Brain microvascular endothelial cell (primary cell): ENCODE measurements around the gene LGI2.

ENCODE experiments used
- DNase-seq: peaks from one replicate; pipeline ENCODE4 v3.0.0-alpha.2; 2020
- H3K27ac ChIP-seq: fragments of 250-450 bp; sonication (Bioruptor Pico); 2 replicates; pipeline ENCODE4 v1.5.1; 2020; ENCODE audit warnings: mild to moderate bottlenecking, moderate library complexity
- H3K27me3 ChIP-seq: fragments of 250-450 bp; sonication (Bioruptor Pico); replicated peaks from 2 replicates; pipeline ENCODE4 v1.5.1; 2020; ENCODE audit warnings: mild to moderate bottlenecking
- H3K36me3 ChIP-seq: fragments of 250-450 bp; sonication (Bioruptor Pico); replicated peaks from 2 replicates; pipeline ENCODE4 v1.5.1; 2020; ENCODE audit warnings: mild to moderate bottlenecking
- H3K4me3 ChIP-seq: 2 replicates; pipeline ENCODE4 v1.5.1; 2011; ENCODE audit warnings: low read depth, mild to moderate bottlenecking, control low read depth, low read length, moderate library complexity
- CTCF ChIP-seq: IDR thresholded peaks from 2 replicates; pipeline ENCODE4 v1.5.1; 2011; ENCODE audit warnings: low read depth, mild to moderate bottlenecking, moderate library complexity, low read length, control low read depth, inconsistent platforms; ENCODE audit errors: missing control alignments
- in situ Hi-C: cut with HindIII; loops from 2 replicates; pipeline ENCODE4 v1.10.0; 2017; ENCODE audit warnings: low sequenced_read_pairs, low pct_ligation_motif_present

The LGI2 gene

GRCh38 chr4:24956763-24957162, 74.0 kb downstream of the LGI2 start:
- Histone ChIP-seq H3K36me3 (no peaks in the 10 kb centered on the region), H3K27me3 (no peaks in the 10 kb centered on the region), H3K4me3 (no peak overlapping the region), H3K27ac (no peak overlapping the region)
- no peak for DNase-seq
- no peak for TF ChIP-seq CTCF
- in situ Hi-C loops: no loop called here

DNA sequence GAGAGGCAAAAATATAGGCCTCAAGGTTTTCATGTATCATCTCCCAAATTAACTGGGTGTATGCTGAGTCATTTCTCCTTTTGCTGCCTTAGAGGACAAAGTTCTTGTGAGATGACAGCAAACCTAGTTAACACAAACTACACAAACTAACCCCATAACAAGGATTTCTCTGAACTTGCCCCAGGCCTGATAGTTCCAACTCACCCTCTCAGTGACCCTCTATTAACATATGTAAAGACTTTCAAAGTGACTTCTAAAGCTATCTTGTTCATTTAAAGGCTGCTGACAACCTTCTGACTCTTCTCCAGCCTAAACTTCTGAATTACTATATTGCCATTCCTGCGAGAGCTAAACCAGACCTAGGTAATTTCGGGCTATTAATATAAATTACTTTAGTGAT, 74.7 kb downstream of the LGI2 start:
- in situ Hi-C loops: no loop called here
- Histone ChIP-seq H3K36me3 (no peaks in the 10 kb centered on the region), H3K27me3 (no peaks in the 10 kb centered on the region), H3K4me3 (no peak overlapping the region), H3K27ac (no peak overlapping the region)
- DNase-seq: no peak
- TF ChIP-seq CTCF: no peak

- no peak for DNase-seq
Observed at GRCh38 chr4:24952667-24953066, 78.1 kb downstream of the LGI2 start.

DNA sequence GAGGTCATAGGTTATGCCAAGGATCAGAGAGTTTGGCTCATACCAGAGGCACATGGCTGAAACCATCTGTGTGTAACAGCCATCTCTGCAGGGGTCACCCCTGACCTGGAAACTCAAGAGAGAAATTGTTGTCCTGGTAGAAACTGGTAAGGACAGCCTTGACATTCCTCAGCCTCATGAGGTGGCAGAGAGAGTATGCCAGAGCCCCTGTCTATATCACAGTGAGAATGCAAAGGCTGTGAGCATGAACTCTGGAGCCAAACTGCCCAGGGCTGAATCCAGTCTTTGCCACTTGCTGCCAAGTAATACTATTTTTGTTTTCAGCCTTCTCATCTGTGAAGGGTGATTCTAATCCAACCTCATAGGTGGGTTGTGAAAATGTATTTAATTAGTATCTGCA, 80.8 kb downstream of the LGI2 start:
- no peak overlapping the region for H3K27ac ChIP-seq
- H3K4me3 ChIP-seq: no peak overlapping the region
- no peaks in the 10 kb centered on the region for H3K36me3 ChIP-seq

More at GRCh38 chr4:24952667-24953066, 78.1 kb downstream of the LGI2 start:
- no peaks in the 10 kb centered on the region for H3K27me3 ChIP-seq
- no peak for TF ChIP-seq CTCF
- no peak overlapping the region for H3K4me3 ChIP-seq
- in situ Hi-C loops: no loop called here
- H3K27ac ChIP-seq: no peak overlapping the region
- H3K36me3 ChIP-seq: no peaks in the 10 kb centered on the region

More for the DNA sequence above, 80.8 kb downstream of the LGI2 start:
- no peaks in the 10 kb centered on the region for H3K27me3 ChIP-seq
- TF ChIP-seq CTCF: no peak
- in situ Hi-C loops: no loop called here
- no peak for DNase-seq
